Keratinocyte (primary cell): ENCODE results near the gene TRMO. TPM values are rescaled to one million over a fixed set of nuclear protein-coding genes. Genes with fewer than 3 reads are reported as not detected.

Source experiments
- DNase-seq: peaks from one replicate; pipeline ENCODE4 v3.0.0-alpha.2; 2011; ENCODE audit warnings: low read depth, missing footprints, low spot score
- FAIRE-seq: peaks from 2 replicates; lab custom pipeline; 2011; peaks lifted over from hg19 to GRCh38; lab: Jason Lieb, UNC
- H2AFZ ChIP-seq: 2 replicates; pipeline ENCODE4 v1.6.0; 2012; ENCODE audit warnings: low read length, control low read depth, inconsistent platforms; ENCODE audit not compliant: control insufficient read depth
- H3K27ac ChIP-seq: 2 replicates; pipeline ENCODE4 v1.5.1; 2011; ENCODE audit warnings: low read length; ENCODE audit not compliant: control insufficient read depth, insufficient read depth
- H3K27me3 ChIP-seq: 3 replicates; pipeline ENCODE4 v1.6.0; 2011; ENCODE audit warnings: low read length; ENCODE audit not compliant: control insufficient read depth, insufficient read depth; ENCODE audit errors: extremely low read depth
- H3K36me3 ChIP-seq, 2 experiments: 2 replicates in 1 of 2; 3 replicates in 1 of 2; pipeline ENCODE4 v1.5.1; 2011; ENCODE audit warnings: low read length in 2 of 2, mild to moderate bottlenecking in 1 of 2; ENCODE audit not compliant: control insufficient read depth in 2 of 2, insufficient read depth in 2 of 2; ENCODE audit errors: extremely low read depth in 1 of 2
- H3K4me1 ChIP-seq: 3 replicates; pipeline ENCODE4 v1.5.1; 2011; ENCODE audit warnings: low read length; ENCODE audit not compliant: control insufficient read depth, insufficient read depth; ENCODE audit errors: extremely low read depth
- H3K4me2 ChIP-seq: 3 replicates; pipeline ENCODE4 v1.6.0; 2011; ENCODE audit warnings: low read depth, low read length; ENCODE audit not compliant: control insufficient read depth, insufficient read depth; ENCODE audit errors: extremely low read depth
- H3K4me3 ChIP-seq, 3 experiments: fragments of 200-600 bp in 1 of 3; sonication (generic) in 1 of 3; 2 replicates in 2 of 3; 3 replicates in 1 of 3; pipeline ENCODE4 v1.5.1; 2011 to 2016; ENCODE audit warnings: low read length in 3 of 3, mild to moderate bottlenecking in 3 of 3, control low read depth in 2 of 3, inconsistent platforms in 1 of 3, low read depth in 1 of 3, mixed read lengths in 1 of 3, mixed run types in 1 of 3, moderate library complexity in 1 of 3; ENCODE audit not compliant: control insufficient read depth in 2 of 3, insufficient read depth in 2 of 3; ENCODE audit errors: extremely low read depth in 1 of 3
- H3K79me2 ChIP-seq: 2 replicates; pipeline ENCODE4 v1.6.0; 2012; ENCODE audit warnings: low read length; ENCODE audit not compliant: control insufficient read depth, insufficient read depth
- H3K9ac ChIP-seq: 3 replicates; pipeline ENCODE4 v1.6.0; 2011; ENCODE audit warnings: low read length; ENCODE audit not compliant: control insufficient read depth, insufficient read depth; ENCODE audit errors: extremely low read depth
- H3K9me1 ChIP-seq: 3 replicates; pipeline ENCODE4 v1.6.0; 2011; ENCODE audit warnings: low read length; ENCODE audit not compliant: control insufficient read depth, insufficient read depth; ENCODE audit errors: extremely low read depth
- H3K9me3 ChIP-seq: 2 replicates; pipeline ENCODE4 v1.5.1; 2012; ENCODE audit warnings: low read depth, low read length; ENCODE audit not compliant: control insufficient read depth
- H4K20me1 ChIP-seq: 3 replicates; pipeline ENCODE4 v1.6.0; 2011; ENCODE audit warnings: low read length; ENCODE audit not compliant: control insufficient read depth, insufficient read depth; ENCODE audit errors: extremely low read depth
- CTCF ChIP-seq, 3 experiments: IDR thresholded peaks in 1 of 3; conservative IDR thresholded peaks in 1 of 3; optimal IDR thresholded peaks in 1 of 3; 2 replicates in 2 of 3; 3 replicates in 1 of 3; pipeline versions ENCODE3 to v1.5.1; 2011; ENCODE audit warnings: low read length in 3 of 3, mild to moderate bottlenecking in 3 of 3, moderate library complexity in 2 of 3, control low read depth in 1 of 3, inconsistent platforms in 1 of 3; ENCODE audit not compliant: insufficient read depth in 2 of 3; ENCODE audit errors: extremely low read depth in 1 of 3
- EZH2 ChIP-seq: IDR thresholded peaks from one replicate; pipeline ENCODE4 v1.6.1; 2012; ENCODE audit warnings: inconsistent platforms, mild to moderate bottlenecking, low read length, moderate library complexity
- dilution Hi-C: fragments of 300-500 bp; cut with MboI; formaldehyde crosslinking; loops from one replicate; pipeline ENCODE4 v1.7.0; 2020; ENCODE audit warnings: low sequenced_read_pairs; ENCODE audit not compliant: extremely low pct_ligation_motif_present
- polyA plus RNA-seq, 5 experiments: library from polyadenylated mRNA; depleted of rRNA in 3 of 5; stranded (reverse) in 3 of 5; stranded (forward) in 1 of 5; unstranded in 1 of 5; fragments of >200 nt; gene quantifications; 1 replicate in 1 of 5; 2 replicates in 3 of 5; 3 replicates in 1 of 5; pipeline versions ENCODE4 v1.2.1 to v1.2.3, GENCODE V29; 2011 to 2012; ENCODE audit warnings: missing spikeins in 2 of 5, low read depth in 1 of 5, low replicate concordance in 1 of 5

Gene TRMO
- polyA plus RNA-seq, 1 donor (not counting 4 experiments of a cell fraction or from before 2014, with no cell fraction given), result 19.4 TPM

GRCh38 chr9:97866848-97867247 is 55.5 kb downstream of the TRMO start:
- Histone ChIP-seq H3K27me3 (no peaks in the 10 kb centered on the region), H3K9me3 (no peaks in the 10 kb centered on the region), H3K4me1 (peaks cover 17% of the 10 kb centered on the region), H3K9ac (no peak overlapping the region), H3K4me2 (no peak overlapping the region), H3K4me3 (no peak overlapping the region), H3K9me1 (no peaks in the 10 kb centered on the region), H4K20me1 (no peaks in the 10 kb centered on the region), H3K79me2 (no peaks in the 10 kb centered on the region), H2AFZ (no peak overlapping the region), H3K27ac (no peak overlapping the region), H3K36me3 (no peaks in the 10 kb centered on the region)
- TF ChIP-seq CTCF (optimal IDR thresholded peaks at IDR 0.05 in 1 of 3, IDR thresholded peaks at IDR 0.05 in 1 of 3, conservative IDR thresholded peaks at IDR 0.05 in 1 of 3; ENCODE audit: extremely low read depth in 1 of 3, insufficient read depth in 2 of 3, low read length in 3 of 3), result no peak
- TF ChIP-seq EZH2, result no peak
- FAIRE-seq (no peak), DNase-seq (no peak)
- dilution Hi-C loops, result no loop called here

- Histone ChIP-seq H3K27ac (no peak overlapping the region), H3K4me3 (no peak overlapping the region), H3K4me2 (no peak overlapping the region), H4K20me1 (no peaks in the 10 kb centered on the region), H3K36me3 (no peaks in the 10 kb centered on the region), H2AFZ (no peak overlapping the region), H3K79me2 (no peaks in the 10 kb centered on the region), H3K27me3 (no peaks in the 10 kb centered on the region), H3K9me3 (no peaks in the 10 kb centered on the region), H3K9ac (no peak overlapping the region), H3K9me1 (no peaks in the 10 kb centered on the region), H3K4me1 (peaks cover 17% of the 10 kb centered on the region)
- dilution Hi-C loops, result no loop called here
- DNase-seq, result no peak
- FAIRE-seq, result no peak
- TF ChIP-seq EZH2 (no peak), CTCF (optimal IDR thresholded peaks at IDR 0.05 in 1 of 3, IDR thresholded peaks at IDR 0.05 in 1 of 3, conservative IDR thresholded peaks at IDR 0.05 in 1 of 3; ENCODE audit: extremely low read depth in 1 of 3, insufficient read depth in 2 of 3, low read length in 3 of 3) (no peak)
These were observed 56.0 kb downstream of the TRMO start for GRCh38 chr9:97866300-97866699.
